H1 (cell line): ENCODE results near the gene KCNS3. TPM values are rescaled to one million over a fixed set of nuclear protein-coding genes. Genes with fewer than 3 reads are reported as not detected.

Experiments used
- CTCF ChIA-PET: fragments of 300-600 bp; sonication (Branson Sonifier 250); formaldehyde crosslinking; loops from one replicate; lab custom pipeline; 2021; ENCODE audit not compliant: partially characterized antibody; lab: Charles Lee
- POLR2A ChIA-PET: fragments of 300-600 bp; sonication (Branson Sonifier 250); formaldehyde crosslinking; loops from one replicate; lab custom pipeline; 2021; ENCODE audit warnings: inconsistent platforms; ENCODE audit not compliant: partially characterized antibody; lab: Charles Lee
- DNase-seq, 2 experiments: peaks; one replicate each; pipeline versions ENCODE4 v3.0.0 to v3.0.0-alpha.2; 2010 to 2022; ENCODE audit warnings: low spot score in 2 of 2, low read depth in 1 of 2, mixed read lengths in 1 of 2
- FAIRE-seq: peaks from 2 replicates; lab custom pipeline; 2011; peaks lifted over from hg19 to GRCh38; lab: Jason Lieb, UNC
- H2AFZ ChIP-seq: 2 replicates; pipeline ENCODE4 v1.8.1; 2012; ENCODE audit warnings: low read length, inconsistent platforms
- H2AK5ac ChIP-seq: 2 replicates; pipeline ENCODE4 v1.6.1; 2013; ENCODE audit warnings: low read depth, low read length
- H2BK120ac ChIP-seq: replicated peaks from 2 replicates; pipeline ENCODE3; 2013; ENCODE audit warnings: low read depth, low read length, inconsistent platforms
- H2BK12ac ChIP-seq: 2 replicates; pipeline ENCODE4 v1.6.1; 2013; ENCODE audit warnings: low read depth, low read length
- H2BK15ac ChIP-seq: 2 replicates; pipeline ENCODE4 v1.6.1; 2013; ENCODE audit warnings: low read length
- H2BK20ac ChIP-seq: 2 replicates; pipeline ENCODE4 v1.6.1; 2013; ENCODE audit warnings: low read length
- H2BK5ac ChIP-seq: 2 replicates; pipeline ENCODE4 v1.6.1; 2013; ENCODE audit warnings: low read depth, low read length
- H3K14ac ChIP-seq: 2 replicates; pipeline ENCODE4 v1.6.1; 2013; ENCODE audit warnings: inconsistent platforms; ENCODE audit not compliant: insufficient read length
- H3K18ac ChIP-seq: 2 replicates; pipeline ENCODE4 v1.6.1; 2013; ENCODE audit warnings: low read length; ENCODE audit errors: extremely low read depth
- H3K23ac ChIP-seq: 2 replicates; pipeline ENCODE4 v1.6.1; 2013; ENCODE audit warnings: inconsistent platforms; ENCODE audit not compliant: insufficient read length
- H3K23me2 ChIP-seq: 2 replicates; pipeline ENCODE4 v1.6.1; 2013; ENCODE audit warnings: low read depth, low read length
- H3K27ac ChIP-seq: 2 replicates; pipeline ENCODE4 v1.6.1; 2011; ENCODE audit warnings: low read depth, low read length, inconsistent platforms
- H3K27me3 ChIP-seq, 4 experiments: replicated peaks in 1 of 4; 1 replicate in 1 of 4; 2 replicates in 3 of 4; pipeline versions ENCODE4 v1.6.1 to v1.8.1; 2011 to 2013; ENCODE audit warnings: low read length in 3 of 4, mild to moderate bottlenecking in 3 of 4, inconsistent platforms in 2 of 4, mixed read lengths in 2 of 4, moderate library complexity in 1 of 4; ENCODE audit not compliant: control insufficient read depth in 3 of 4, insufficient read depth in 3 of 4; ENCODE audit errors: extremely low read depth in 1 of 4
- H3K36me3 ChIP-seq, 4 experiments: 2 replicates each; pipeline versions ENCODE4 v1.6.1 to v1.8.1; 2011 to 2013; ENCODE audit warnings: mild to moderate bottlenecking in 4 of 4, low read length in 3 of 4, moderate library complexity in 2 of 4, control low read depth in 1 of 4, inconsistent platforms in 1 of 4; ENCODE audit not compliant: insufficient read depth in 4 of 4, control insufficient read depth in 2 of 4
- H3K4ac ChIP-seq: replicated peaks from 2 replicates; pipeline ENCODE3; 2013; ENCODE audit warnings: low read length, low read depth, mixed read lengths, inconsistent platforms; ENCODE audit not compliant: insufficient read length
- H3K4me1 ChIP-seq, 4 experiments: replicated peaks in 1 of 4; 1 replicate in 1 of 4; 2 replicates in 3 of 4; pipeline versions ENCODE4 v1.6.1 to v1.8.1; 2011 to 2013; ENCODE audit warnings: low read length in 3 of 4, inconsistent platforms in 2 of 4, mixed read lengths in 1 of 4; ENCODE audit not compliant: insufficient read depth in 4 of 4, control insufficient read depth in 3 of 4
- H3K4me2 ChIP-seq, 2 experiments: 2 replicates each; pipeline versions ENCODE4 v1.6.1 to v1.8.1; 2011 to 2013; ENCODE audit warnings: low read depth in 2 of 2, low read length in 2 of 2, control low read depth in 1 of 2, inconsistent platforms in 1 of 2, mild to moderate bottlenecking in 1 of 2; ENCODE audit not compliant: insufficient read depth in 1 of 2
- H3K4me3 ChIP-seq, 4 experiments: fragments of 200-600, 300-600 bp in 1 of 4; sonication (generic), shearing (Covaris generic), sonication (Bioruptor Twin) in 1 of 4; 2 replicates each; pipeline versions ENCODE4 v1.5.1 to v1.8.1; 2011 to 2016; ENCODE audit warnings: low read length in 4 of 4, low read depth in 3 of 4, control low read depth in 2 of 4, inconsistent platforms in 2 of 4, mild to moderate bottlenecking in 2 of 4, mixed read lengths in 1 of 4, moderate library complexity in 1 of 4; ENCODE audit not compliant: insufficient read depth in 2 of 4; ENCODE audit errors: extremely low read depth in 1 of 4
- H3K56ac ChIP-seq: replicated peaks from 2 replicates; pipeline ENCODE3; 2013; ENCODE audit warnings: low read depth, mild to moderate bottlenecking, mixed read lengths, low read length, inconsistent platforms; ENCODE audit not compliant: insufficient read length
- H3K79me1 ChIP-seq: 2 replicates; pipeline ENCODE4 v1.6.1; 2013; ENCODE audit warnings: low read depth, low read length, control low read depth
- H3K79me2 ChIP-seq, 2 experiments: 2 replicates each; pipeline versions ENCODE4 v1.6.1 to v1.8.1; 2012 to 2013; ENCODE audit warnings: low read length in 2 of 2, mild to moderate bottlenecking in 2 of 2, inconsistent platforms in 1 of 2; ENCODE audit not compliant: insufficient read depth in 2 of 2, control insufficient read depth in 1 of 2
- H3K9ac ChIP-seq, 4 experiments: replicated peaks in 1 of 4; 1 replicate in 1 of 4; 2 replicates in 3 of 4; pipeline versions ENCODE4 v1.6.1 to v1.8.1; 2011 to 2013; ENCODE audit warnings: low read depth in 3 of 4, low read length in 3 of 4, control low read depth in 2 of 4, mild to moderate bottlenecking in 2 of 4, moderate library complexity in 2 of 4, inconsistent platforms in 1 of 4; ENCODE audit errors: extremely low read depth in 1 of 4
- H3K9me3 ChIP-seq, 2 experiments: 2 replicates each; pipeline versions ENCODE4 v1.6.1 to v1.8.1; 2012 to 2013; ENCODE audit warnings: mild to moderate bottlenecking in 2 of 2, moderate library complexity in 2 of 2, control low read depth in 1 of 2, inconsistent platforms in 1 of 2, low read depth in 1 of 2, low read length in 1 of 2, mixed read lengths in 1 of 2; ENCODE audit not compliant: insufficient read depth in 2 of 2
- H4K20me1 ChIP-seq, 2 experiments: replicated peaks in 1 of 2; 2 replicates each; pipeline versions ENCODE3 to v1.8.1; 2011 to 2013; ENCODE audit warnings: inconsistent platforms in 2 of 2, low read length in 2 of 2, mild to moderate bottlenecking in 1 of 2; ENCODE audit not compliant: insufficient read depth in 2 of 2, control insufficient read depth in 1 of 2
- H4K5ac ChIP-seq: 2 replicates; pipeline ENCODE4 v1.6.1; 2013; ENCODE audit warnings: low read length, low read depth, mixed read lengths, inconsistent platforms; ENCODE audit not compliant: insufficient read length
- H4K8ac ChIP-seq: 2 replicates; pipeline ENCODE4 v1.8.0; 2013; ENCODE audit warnings: mild to moderate bottlenecking, moderate library complexity, low read length, inconsistent platforms; ENCODE audit not compliant: insufficient read depth; ENCODE audit errors: extremely low read depth
- H4K91ac ChIP-seq: replicated peaks from 2 replicates; pipeline ENCODE3; 2013; ENCODE audit warnings: low read length, mixed read lengths, inconsistent platforms; ENCODE audit not compliant: insufficient read length
- JUN ChIP-seq: IDR thresholded peaks from 2 replicates; pipeline ENCODE4 v1.6.1; 2011; ENCODE audit warnings: low read depth, mild to moderate bottlenecking, improper control_type of control experiment, low read length
- MAFK ChIP-seq: IDR thresholded peaks from 2 replicates; pipeline ENCODE4 v1.6.1; 2012; ENCODE audit warnings: low read depth, mild to moderate bottlenecking, improper control_type of control experiment, low read length
- TCF12 ChIP-seq: IDR thresholded peaks from 2 replicates; pipeline ENCODE4 v1.6.1; 2011; ENCODE audit warnings: low read depth, mild to moderate bottlenecking, low read length
- WGBS, 2 experiments: shearing (Covaris generic) in 1 of 2; methylation state at CpG; one replicate each; pipeline versions ENCODE4 v1.1.6 to v1.1.7; 2013 to 2015; ENCODE audit warnings: low lambda C conversion rate in 2 of 2, mixed read lengths in 2 of 2, inconsistent platforms in 1 of 2, low coverage in 1 of 2, missing lambda C conversion rate in 1 of 2; ENCODE audit not compliant: insufficient replicate concordance in 2 of 2, insufficient coverage in 1 of 2, insufficient read length in 1 of 2; ENCODE audit errors: extremely low coverage in 1 of 2, missing lambda C conversion rate in 1 of 2; 5-methylcytosine and 5-hydroxymethylcytosine counted together
- polyA plus RNA-seq, 7 experiments: library from polyadenylated mRNA; depleted of rRNA in 3 of 7; stranded (reverse) in 5 of 7; unstranded in 2 of 7; fragments of >200 nt in 5 of 7; fragments of 200-250 nt in 2 of 7; gene quantifications; 1 replicate in 5 of 7; 2 replicates in 1 of 7; 4 replicates in 1 of 7; pipeline versions ENCODE4 v1.2.1 to v1.2.3, GENCODE V29; 2011 to 2013; ENCODE audit warnings: missing spikeins in 2 of 7, mixed read lengths in 2 of 7
- total RNA-seq: library from RNA; stranded (reverse); fragmentation: NEBNext Ultra II Directional; extraction: Animal tissue kit (Norgen Biotek cat#: 25700); gene quantifications from 2 replicates; pipeline ENCODE4 v1.2.1, GENCODE V29; 2021

The KCNS3 gene
- total and polyA plus RNA-seq, 2 of the 8 experiments (the other 6 are each of a cell fraction or from before 2014, with no cell fraction given), result 22.7 to 23.0 TPM

DNA sequence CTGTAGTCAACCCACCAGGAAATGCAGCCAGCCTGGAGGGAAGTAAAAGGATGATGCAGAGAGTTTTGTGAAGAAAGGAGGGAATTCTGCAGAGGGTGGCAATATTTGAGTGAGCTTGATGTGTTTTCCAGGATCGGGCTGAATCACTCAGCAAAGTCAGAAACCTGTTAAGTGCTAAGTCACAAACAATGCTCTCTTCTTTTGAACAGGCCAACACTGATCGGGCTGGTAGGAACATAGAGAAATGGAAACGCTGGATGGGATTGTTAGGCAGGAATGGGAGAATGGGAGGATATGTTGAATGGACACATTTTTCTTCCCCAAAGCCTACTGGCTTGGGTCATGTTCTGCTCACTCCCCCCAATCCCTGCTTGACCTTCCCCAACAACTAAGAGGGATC, 36.6 kb downstream of the KCNS3 start:
- Histone ChIP-seq H2BK5ac (no peak overlapping the region), H4K20me1 (no peaks in the 10 kb centered on the region), H3K4me2 (no peak overlapping the region), H3K56ac (no peak overlapping the region), H2BK120ac (no peak overlapping the region), H3K4me1 (peaks cover 2 to 11% (median 5%) of the 10 kb centered on the region in 4 experiments; a peak in 5 of 7 replicates), H2AK5ac (no peak overlapping the region), H2AFZ (no peak overlapping the region), H3K27ac (no peak overlapping the region), H3K79me1 (no peaks in the 10 kb centered on the region; the same call in 1 of the 2 replicates), H2BK20ac (no peak overlapping the region), H4K8ac (no peak overlapping the region), H2BK15ac (no peak overlapping the region), H2BK12ac (no peak overlapping the region), H3K23ac (no peak overlapping the region), H3K23me2 (no peaks in the 10 kb centered on the region), H3K79me2 (peaks cover 0 to 51% of the 10 kb centered on the region in 2 experiments; a peak in 2 of 4 replicates), H3K4me3 (no peak overlapping the region), H4K91ac (no peak overlapping the region), H3K9ac (no peak overlapping the region), H3K27me3 (no peaks in the 10 kb centered on the region), H3K14ac (no peak overlapping the region), H3K4ac (no peak overlapping the region), H3K18ac (no peak overlapping the region), H4K5ac (no peak overlapping the region), H3K36me3 (no peaks in the 10 kb centered on the region), H3K9me3 (no peaks in the 10 kb centered on the region)
- FAIRE-seq (no peak), DNase-seq (no peak)
- CTCF ChIA-PET, result interaction anchor here (0.9 to 6.3 kb wide), 3 partner anchors 15 to 87 kb away, joined by 3 to 76 read pairs (median 3); no protein-coding TSS in a partner anchor
- POLR2A ChIA-PET, result no interaction called here
- WGBS, 2 experiments, result 38% methylated on average over 3 of the region's 3 CpGs; no CpG with 5 or more reads in 1 of the 2 experiments
- TF ChIP-seq TCF12 (no peak), MAFK (no peak), JUN (no peak)
